Right forelimb (tissue), 1 donor: Measurements from ENCODE around the gene RYR1.
"Not testable (repeated sequence)": the region's sequence is repeated elsewhere in the genome, so short reads cannot be mapped to it uniquely, and the experiment has no call there.

ENCODE experiments used
- DNase-seq: peaks from one replicate; pipeline ENCODE4 v3.0.0-alpha.2; 2018

The RYR1 gene

DNA sequence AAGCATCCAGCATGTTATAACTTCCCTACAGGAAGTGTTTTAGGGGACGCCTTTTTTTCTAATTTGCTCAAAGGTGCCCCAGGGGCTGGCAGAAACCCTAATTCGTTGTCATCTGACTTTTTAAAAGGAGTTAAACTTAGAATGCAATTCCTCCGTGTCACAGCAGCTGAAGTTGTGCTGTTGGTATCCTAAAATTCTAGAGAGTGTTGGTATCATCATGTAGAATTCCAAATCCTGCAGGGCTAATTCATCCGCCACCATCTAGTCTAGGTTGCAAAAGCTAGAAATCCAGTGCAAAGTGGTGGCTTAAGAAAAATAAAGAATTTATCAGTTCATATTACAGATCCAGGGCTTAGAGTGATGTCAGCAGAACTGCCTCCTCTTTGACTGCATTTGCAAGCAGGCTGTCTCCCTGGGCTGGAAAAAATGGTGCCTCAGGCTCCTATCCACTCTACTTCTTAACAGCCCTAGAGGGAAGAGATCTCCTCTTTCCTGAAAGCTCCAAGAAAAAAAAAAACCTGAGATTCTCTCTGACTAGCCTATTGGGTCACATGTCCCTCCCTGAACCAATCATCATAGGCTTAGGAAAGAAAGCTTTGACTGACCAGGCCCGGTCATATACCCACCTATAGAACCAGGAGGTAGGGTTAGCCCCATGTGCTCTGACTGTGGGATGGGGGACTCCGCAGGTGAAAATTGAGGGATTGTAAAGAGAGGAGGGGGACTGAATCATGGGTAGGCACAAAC is 111.3 kb downstream of the RYR1 start:
- no peak for DNase-seq

DNA sequence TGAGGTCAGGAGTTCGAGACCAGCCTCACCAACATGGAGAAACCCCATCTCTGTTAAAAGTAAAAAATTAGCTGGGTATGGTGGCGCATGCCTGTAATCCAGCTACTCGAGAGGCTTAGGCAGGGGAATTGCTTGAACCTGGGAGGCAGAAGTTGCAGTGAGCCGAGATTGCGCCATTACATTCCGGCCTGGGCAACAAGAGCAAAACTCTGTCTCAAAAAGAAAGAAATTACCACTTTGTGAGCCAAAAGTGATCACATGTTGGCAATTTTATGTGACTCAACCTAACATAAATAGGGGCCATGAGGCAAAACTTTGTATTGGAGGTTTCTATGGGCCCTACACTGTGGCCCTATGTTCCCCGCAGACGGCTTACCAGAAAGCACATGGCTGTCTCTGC is 112.1 kb downstream of the RYR1 start:
- no peak for DNase-seq

GRCh38 chr19:38547421-38547820 is 113.9 kb downstream of the RYR1 start:
- no peak for DNase-seq

- no peak for DNase-seq
Observed at GRCh38 chr19:38549061-38549460, 115.6 kb downstream of the RYR1 start.

- no peak for DNase-seq
Observed at GRCh38 chr19:38549942-38550341, 116.5 kb downstream of the RYR1 start.

GRCh38 chr19:38550376-38550775 is 116.9 kb downstream of the RYR1 start:
- DNase-seq, result no peak

- DNase-seq, result no peak
Observed at GRCh38 chr19:38551450-38551813, 117.9 kb downstream of the RYR1 start.

- not testable (repeated sequence) for DNase-seq
Observed at GRCh38 chr19:38553239-38553638, 119.7 kb downstream of the RYR1 start.

DNA sequence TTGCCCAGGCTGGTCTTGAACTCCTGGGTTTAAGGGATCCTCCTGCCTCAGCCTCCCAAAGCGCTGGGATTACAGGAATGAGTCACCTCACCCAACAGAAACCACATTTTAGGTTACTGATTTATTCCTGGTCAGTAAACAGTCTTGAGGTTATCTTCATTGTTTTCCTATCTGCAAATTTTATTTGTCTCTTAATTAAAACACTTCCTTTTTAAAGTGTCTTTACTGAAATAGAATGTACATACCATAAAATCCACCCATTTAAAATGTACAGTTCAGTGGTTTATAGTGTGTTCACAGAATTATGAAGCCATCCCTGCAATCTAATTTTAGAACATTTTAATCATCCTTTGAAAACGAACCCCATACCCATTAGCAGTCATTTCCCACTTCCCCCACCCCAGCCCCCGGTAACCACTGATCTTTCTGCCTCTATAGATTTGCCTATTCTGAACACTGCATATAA is 121.2 kb downstream of the RYR1 start:
- no peak for DNase-seq

GRCh38 chr19:38555200-38555599 is 121.7 kb downstream of the RYR1 start:
- DNase-seq, result no peak

DNA sequence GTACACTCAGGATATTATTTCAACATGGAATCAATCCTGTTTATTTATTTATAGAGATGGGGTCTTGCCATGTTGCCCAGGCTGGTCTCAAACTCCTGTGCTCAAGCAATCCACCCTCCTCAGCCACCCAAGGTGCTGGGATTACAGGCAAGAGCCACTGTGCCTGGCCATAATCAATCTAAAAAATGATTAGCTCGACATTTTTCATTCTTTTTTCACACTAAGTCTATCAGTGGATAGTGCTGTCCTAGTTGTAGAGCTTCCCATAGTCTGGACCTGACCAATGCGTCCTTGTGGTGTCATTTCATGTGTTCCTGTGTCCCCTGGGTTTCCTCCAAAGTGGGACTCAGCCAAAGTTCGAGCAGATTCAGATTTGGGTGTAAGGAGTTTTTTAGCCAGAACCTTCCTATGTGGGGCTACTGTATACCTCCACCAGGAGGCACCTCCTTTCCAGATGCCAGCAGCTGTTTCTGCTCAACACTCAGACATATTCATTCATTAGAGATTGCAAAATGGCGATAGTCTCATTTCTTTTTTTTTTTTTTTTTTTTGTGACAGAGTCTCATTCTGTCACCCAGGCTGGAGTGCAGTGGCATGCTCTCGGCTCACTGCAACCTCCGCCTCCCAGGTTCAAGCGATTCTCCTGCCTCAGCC is 123.2 kb downstream of the RYR1 start:
- no peak for DNase-seq

DNA sequence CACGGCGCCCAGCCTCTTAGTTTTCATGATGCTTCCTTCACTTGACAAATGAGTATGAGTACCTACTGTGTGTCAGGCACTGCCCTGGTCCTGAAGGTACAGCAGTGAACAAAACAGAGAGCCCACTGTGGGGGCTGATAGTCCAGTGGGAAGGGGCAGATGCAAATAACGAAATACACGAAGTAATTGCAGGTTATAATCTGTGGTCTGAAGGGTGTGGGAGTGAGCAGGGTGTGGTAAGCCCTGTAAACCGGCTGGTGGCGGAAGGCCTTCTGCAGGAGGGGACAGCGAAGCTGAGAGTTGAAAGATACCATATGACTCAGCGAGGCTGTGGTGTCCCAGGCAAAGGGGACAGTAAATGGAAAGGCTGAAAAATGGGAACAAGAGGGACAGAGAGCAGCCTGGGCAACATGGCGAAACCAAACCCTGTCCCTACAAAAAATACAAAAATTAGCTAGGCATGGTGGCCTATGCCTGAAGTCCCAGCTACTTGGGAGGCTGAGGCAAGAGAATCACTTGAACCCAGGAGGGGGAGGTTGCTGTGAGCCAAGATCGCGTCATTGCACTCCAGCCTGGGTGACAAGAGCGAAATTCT is 123.8 kb downstream of the RYR1 start:
- no peak for DNase-seq

- DNase-seq, result not testable (repeated sequence)
Observed at GRCh38 chr19:38558933-38559332, 125.4 kb downstream of the RYR1 start.

DNA sequence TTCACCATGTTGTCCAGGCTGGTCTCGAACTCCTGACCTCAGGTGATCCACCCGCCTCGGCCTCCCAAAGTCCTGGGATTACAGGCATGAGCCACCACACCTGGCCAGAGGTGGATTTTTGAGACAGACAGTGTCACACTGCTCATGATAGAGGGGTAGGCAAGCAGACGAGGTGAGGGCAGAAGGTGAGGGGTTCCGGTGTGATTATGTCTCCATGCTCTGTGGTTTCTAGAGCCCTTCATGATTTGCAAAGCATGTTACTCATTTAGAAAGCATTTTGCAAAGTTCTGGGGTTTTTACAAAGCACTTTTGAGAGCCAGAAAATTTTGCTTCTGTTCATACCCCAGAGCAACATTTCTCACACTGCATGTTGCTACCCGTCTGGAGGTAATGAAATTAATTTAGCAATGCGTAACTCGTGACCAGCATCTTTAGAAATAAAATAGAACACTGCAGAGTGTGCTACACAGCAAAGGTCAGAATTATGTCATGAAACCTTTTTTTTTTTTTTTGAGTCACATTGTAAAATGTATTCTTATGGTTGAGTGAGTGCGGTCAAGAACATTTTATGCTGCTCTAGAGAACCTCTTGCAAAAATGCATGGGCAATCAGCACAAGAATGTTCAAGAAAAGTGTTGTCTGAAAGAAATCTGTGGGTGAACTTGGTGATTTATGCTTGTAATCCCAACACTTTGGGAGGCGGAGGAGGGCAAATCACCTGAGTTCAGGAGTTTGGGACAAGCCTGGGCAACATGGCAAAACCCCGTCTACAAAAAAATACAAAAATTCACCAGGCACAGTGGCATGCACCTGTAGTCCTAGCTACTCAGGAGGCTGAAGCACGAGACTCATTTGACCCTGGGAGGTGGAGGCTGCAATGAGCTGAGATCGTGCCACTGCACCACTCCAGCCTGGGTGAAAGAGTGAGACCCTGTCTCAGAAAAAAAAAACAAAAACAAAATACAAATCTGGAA is 126.2 kb downstream of the RYR1 start:
- DNase-seq, result no peak

- DNase-seq, result no peak
Observed at GRCh38 chr19:38561053-38561606, 127.6 kb downstream of the RYR1 start.

GRCh38 chr19:38561658-38562057 is 128.2 kb downstream of the RYR1 start:
- DNase-seq, result no peak

GRCh38 chr19:38562096-38562495 is 128.6 kb downstream of the RYR1 start:
- DNase-seq, result no peak

- no peak for DNase-seq
Observed at GRCh38 chr19:38563475-38563874, 130.0 kb downstream of the RYR1 start.

DNA sequence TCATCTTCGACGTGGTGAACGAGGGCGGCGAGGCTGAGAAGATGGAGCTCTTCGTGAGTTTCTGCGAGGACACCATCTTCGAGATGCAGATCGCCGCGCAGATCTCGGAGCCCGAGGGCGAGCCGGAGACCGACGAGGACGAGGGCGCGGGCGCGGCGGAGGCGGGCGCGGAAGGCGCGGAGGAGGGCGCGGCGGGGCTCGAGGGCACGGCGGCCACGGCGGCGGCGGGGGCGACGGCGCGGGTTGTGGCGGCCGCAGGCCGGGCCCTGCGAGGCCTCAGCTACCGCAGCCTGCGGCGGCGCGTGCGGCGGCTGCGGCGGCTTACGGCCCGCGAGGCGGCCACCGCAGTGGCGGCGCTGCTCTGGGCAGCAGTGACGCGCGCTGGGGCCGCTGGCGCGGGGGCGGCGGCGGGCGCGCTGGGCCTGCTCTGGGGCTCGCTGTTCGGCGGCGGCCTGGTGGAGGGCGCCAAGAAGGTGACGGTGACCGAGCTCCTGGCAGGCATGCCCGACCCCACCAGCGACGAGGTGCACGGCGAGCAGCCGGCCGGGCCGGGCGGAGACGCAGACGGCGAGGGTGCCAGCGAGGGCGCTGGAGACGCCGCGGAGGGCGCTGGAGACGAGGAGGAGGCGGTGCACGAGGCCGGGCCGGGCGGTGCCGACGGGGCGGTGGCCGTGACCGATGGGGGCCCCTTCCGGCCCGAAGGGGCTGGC is 131.6 kb downstream of the RYR1 start:
- no peak for DNase-seq

DNA sequence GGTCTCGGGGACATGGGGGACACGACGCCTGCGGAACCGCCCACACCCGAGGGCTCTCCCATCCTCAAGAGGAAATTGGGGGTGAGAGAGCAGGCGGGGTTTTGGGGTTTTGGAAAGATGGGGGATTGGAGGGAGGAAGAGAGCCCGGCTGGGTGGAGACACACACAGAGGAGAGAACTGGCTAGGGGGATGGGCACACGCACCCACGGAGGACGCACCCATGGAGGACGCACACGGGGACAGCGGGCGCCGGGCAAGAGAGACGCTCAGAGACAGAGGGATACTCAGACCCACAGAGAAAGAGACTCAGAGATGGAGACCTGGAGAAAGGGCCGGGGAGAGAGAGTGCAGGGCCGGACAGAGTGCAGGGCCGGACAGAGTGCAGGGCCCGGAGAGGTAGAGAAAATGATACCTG is 132.2 kb downstream of the RYR1 start:
- DNase-seq, result no peak

DNA sequence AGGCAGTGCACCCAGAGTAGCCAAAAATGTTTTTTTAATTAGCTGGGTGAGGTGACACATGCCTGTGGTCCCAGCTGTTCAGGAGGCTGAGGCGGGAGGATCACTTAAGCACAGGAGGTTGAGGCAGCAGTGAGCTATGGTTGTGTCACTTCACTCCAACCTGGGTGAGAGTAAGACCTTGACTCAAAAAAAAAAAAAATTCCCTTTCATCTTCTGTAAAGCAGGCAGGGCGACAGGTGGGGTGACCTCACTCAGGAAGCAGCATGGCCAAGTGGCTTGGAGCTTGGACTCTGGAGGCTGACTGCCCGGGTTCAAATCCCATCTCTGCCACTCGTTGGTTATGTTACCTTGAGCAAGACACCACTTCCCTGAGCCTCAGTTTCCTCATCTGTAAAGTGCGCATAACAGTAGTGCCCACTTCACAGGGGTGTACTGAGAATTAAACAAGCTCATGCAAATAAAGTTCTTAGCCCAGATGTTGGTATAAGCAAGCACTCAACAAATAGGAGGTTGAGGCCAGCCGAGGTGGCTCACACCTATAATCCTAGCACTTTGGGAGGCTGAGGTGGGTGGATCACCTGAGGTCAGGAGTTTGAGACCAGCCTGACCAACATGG is 136.0 kb downstream of the RYR1 start:
- no peak for DNase-seq

DNA sequence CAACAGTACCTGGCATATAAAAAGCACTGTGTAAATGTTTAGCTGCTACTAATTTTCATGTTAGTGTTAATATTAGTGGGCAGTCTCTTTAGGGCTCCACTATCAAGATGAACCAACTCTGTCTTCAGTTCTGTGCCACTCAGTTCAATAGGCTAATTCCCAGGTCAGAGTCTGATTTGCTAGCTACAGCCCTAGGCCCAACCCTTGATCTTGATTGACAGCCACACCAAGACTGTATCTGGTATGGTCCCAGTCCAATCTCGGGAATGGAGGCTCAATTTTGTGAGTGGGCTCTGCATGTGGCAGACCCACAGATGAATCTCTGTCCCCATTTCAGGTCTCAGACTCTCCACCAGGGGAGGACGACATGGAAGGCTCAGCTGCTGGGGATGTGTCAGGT is 138.2 kb downstream of the RYR1 start:
- DNase-seq, result no peak
